Bone marrow (tissue), 2 donors: Measurements from ENCODE around the gene MOB1B.
"Not testable (repeated sequence)": the region's sequence is repeated elsewhere in the genome, so short reads cannot be mapped to it uniquely, and the experiment has no call there.

Source experiments
- DNase-seq, 2 donors: peaks; one replicate each; lab custom pipeline; 2025; lab: John Stamatoyannopoulos, UW

MOB1B gene

GRCh38 chr4:70901984-70902576 is at the start of gene MOB1B:
Gene MOB1B (plus strand): TSS chr4:70902369. CDS start chr4:70902537, 168 bp downstream.
- peak; percentile 69 to 77 for DNase-seq

- no peak for DNase-seq
Observed at GRCh38 chr4:70855464-70855863, 46.7 kb upstream of the MOB1B start.

GRCh38 chr4:70858454-70858853 is 43.7 kb upstream of the MOB1B start:
- no peak for DNase-seq

DNA sequence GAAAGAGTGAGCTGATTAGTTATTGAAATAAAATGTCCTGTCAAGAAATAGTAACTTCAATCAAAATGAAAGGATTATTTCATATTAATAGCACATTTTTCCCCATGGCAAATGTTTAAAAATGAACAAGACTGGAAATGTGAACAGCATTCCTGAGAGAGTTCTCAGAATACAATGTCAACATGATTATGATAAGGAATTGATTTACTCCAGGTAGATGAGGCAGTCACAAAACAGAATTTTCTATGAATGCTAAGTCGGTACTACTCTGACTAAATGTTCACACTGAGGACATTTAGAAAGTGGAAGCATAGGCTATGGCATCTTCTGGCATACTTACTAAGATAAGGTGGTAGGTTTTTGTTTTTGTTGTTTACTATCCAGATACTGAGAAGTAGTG is 43.1 kb upstream of the MOB1B start:
- DNase-seq = no peak

GRCh38 chr4:70863099-70863790 is 38.9 kb upstream of the MOB1B start:
- DNase-seq = no peak

DNA sequence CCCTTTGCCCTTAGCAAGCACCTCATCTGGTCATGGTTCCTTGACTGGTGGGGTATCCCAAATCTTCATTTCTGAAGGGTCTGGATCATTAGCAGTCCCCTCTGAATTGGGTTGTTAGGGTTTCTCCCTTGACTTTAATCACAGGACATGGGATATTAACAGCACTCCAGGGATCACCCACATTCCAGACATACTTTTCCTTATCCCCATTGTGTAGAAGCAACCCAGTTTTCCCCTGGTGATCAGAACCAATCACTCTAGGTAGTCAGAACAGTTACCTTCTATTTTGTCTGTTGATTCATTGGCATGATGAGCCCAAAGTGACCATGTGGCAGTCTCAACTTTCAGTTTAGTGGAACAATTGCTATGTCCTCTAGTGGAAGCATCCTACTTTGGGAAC is 33.4 kb upstream of the MOB1B start:
- DNase-seq = no peak

DNA sequence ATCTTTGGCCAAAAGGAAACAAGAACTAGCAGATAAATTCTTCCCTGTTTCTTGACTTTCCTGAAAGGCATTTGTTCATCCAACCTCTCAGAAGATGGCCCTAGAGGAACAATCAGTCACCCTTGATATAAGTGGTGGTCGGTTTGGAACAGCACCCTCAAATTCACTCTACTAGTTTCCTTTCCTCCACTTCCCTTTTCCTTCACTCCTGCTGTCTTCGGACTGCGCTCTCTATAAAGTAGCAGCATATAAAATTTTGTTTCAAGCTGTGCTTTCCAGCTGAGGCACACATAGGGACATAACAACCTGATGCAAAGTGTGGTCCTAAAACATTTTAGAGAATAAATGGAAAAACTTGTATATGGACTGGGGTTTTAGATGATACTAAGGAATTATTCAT is 29.0 kb upstream of the MOB1B start:
- no peak for DNase-seq

DNA sequence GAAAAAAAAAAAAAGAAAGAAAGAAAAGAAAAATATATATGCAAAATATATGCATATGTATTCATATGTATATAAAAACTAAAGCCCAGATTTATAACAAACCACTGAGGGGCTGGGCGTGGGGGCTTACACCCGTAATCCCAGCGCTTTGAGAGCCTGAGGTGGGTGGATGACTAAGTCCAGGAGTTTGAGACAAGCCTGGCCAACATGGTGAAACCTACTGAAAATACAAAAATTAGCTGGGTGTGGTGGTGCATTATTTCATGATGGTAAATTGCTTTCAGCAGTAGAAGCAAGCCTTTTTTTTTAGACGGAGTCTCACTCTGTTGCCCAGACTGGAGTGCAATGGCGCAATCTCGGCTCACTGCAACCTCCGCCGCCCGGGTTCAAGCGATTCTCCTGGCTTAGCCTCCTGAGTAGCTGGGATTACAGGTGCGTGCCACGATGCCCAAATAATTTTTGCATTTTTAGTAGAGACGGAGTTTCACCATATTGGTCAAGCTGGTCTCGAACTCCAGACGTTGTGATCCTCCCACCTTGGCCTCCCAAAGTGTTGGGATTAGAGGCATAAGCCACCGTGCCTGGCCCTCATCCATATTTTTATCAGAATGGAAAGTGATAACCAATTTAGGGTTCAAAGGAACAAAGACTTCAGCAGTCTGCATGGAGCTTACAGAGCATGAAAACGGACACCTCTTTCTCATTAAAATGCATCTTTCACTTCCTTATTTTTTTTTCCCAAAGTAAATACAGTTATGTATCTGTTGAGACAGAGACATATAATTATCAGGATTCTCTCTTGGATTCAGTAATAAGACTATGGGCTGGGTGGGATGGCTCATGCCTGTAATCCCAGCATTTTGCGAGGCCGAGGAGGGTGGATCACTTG is 27.7 kb upstream of the MOB1B start:
- DNase-seq = no peak

DNA sequence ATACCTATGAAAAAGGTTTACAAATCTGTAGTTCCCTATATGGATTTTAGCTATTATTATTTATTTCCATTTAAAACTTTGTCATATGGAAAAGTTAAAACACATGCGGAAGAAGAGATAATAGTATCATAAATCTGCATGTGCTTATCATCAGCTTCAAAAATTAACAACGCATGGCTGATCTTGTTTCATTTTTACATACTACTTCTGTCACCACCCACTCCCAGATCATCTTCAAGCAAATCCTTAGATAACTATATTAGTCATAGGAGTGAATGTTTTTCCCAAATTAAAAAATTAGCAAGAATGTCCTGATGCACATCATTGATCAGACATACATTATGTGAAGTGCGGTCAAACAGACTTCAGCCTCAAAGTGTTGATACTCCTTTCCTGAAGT is 24.6 kb upstream of the MOB1B start:
- DNase-seq = no peak

GRCh38 chr4:70880739-70881138 is 21.4 kb upstream of the MOB1B start:
- DNase-seq = no peak

DNA sequence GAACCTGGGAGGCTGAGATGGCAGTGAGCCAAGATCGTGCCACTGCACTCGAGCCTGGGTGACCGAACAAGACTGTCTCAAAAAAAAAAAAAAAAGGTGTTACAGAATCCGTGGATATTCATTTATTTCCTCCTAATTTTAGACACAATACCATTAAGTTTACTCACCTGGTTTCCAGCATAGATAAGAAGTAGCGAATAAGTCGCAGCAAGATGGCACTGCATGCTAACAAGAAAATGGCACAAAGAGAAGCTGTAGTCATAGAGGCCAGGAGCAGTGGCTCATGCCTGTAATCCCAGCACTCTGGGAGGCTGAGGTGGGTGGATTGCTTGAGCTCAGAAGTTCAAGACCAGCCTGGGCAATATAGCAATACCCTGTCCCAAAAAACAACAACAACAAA is 17.0 kb upstream of the MOB1B start:
- DNase-seq = no peak

DNA sequence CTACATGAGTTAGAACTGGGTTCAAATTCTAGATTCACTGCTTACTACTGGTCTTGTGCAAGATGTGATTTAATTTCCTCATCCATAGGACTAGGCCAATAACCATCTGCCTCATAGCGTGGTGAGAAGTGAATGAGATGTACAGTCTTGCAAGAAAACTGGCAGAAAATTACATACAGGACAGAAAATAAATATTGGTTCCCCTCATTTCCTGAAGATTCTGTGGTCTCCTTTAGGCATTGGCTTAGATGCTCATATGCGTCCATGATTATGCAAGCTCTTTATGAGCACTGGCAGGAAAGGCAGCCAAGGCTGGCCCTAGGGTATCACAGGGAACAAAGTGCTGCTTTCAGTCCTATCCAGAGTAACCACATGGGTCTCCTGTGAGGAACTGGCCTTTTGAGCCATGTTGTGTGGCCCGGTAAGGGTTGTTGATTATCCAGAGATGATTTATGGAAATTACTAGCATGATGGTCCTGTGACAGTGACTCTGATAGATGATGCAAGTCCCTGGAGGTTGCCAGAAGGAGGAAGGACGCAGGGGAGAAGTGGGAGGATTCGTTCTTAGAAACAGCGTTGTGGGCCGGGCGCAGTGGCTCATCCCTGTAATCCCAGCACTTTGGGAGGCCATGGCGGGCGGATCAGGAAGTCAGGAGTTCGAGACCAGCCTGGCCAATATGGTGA is 9.9 kb upstream of the MOB1B start:
- DNase-seq = peak in 1 of 2 donors; percentile 19

DNA sequence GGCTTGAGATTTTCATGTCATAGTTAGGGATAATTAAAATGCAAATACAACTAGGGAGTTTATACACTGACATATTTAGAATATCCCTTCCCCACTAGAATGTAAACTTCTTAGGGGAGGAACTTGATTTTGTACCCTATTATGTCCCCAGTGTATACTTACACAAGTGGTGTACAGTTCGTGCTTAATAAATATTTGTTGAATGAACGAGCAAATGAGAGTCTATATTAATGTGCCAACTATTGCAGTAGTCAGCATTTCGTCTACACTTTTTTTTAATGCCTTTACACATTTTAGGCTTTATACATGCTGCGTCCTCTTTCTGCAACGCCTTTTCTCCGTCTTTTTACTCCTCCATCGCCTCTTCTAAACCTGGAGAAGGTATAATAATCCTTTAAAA is 8.4 kb upstream of the MOB1B start:
- no peak for DNase-seq

DNA sequence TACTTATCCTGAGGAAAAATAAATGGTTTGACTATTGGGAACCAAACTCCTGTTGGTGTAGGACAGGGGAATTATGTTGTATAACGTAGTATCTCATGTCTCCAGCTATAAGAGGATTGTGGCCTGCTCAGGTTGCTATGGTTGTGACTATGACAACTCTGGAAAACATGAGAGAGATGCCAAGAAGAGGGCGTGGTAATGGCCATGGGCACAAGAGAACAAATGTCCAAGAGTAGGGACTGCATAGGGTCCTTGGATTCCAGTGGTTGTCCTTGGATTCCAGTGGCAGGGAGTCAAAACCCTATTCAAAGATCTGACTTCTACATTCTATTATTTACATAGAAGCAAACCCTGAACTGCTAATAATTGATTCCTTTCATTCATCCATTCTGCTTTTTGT is 6.8 kb upstream of the MOB1B start:
- no peak for DNase-seq

GRCh38 chr4:70895811-70896491 is 6.2 kb upstream of the MOB1B start:
- DNase-seq = no peak

DNA sequence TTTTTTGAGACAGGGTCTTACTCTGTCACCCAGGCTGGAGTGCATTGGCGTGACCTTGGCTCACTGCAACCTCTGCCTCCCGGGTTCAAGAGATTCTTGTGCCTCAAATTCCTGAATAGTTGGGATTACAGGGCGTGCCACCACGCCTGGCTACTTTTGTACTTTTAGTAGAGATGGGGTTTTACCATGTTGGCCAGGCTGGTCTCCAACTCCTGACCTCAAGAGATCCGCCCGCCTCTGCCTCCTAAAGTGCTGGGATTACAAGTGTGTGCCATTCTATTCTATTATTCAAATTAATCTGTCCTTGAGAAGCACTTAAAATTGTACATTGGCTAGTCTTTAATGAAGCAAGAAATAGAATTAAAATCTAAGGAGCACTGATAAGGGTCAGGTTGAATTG is 3.6 kb upstream of the MOB1B start:
- DNase-seq = not testable (repeated sequence)

DNA sequence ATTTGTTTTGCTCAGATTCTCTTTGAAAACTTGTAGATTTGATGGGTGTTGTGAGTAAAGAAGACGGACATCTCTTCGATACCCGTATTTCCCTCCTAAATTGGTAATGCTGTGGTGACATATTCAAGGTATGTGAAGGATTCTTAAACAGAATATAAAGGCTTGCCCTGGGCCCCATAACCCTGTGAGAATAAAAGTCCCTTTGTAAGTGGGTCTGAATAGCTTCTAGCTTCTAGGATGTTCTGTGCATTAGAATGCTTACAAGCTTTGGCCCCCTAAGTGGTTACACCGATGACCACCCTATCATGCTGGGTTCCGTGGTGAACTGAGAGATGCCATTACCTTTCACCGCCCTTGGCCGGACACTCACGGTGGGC is 574 bp upstream of the MOB1B start:
- DNase-seq = no peak

GRCh38 chr4:70902577-70903290 is 565 bp downstream of the MOB1B start:
- peak; percentile 24 to 59 for DNase-seq

DNA sequence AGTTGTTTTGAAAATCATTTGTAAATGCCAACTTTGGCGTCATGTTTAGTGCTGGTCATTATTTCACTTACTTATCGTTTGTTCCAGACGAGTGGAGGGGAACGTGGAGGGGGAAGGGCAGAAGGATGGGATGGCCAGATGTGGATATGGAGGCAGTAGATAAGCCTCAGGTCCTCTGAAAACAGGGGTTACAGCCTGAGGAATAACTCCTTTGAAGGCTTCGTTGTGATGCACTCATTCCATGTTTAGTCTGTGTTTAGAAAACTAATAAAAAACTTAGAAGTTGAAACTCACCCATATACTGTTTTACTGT is 1.1 kb downstream of the MOB1B start:
- no peak for DNase-seq

GRCh38 chr4:70908993-70909556 is 6.9 kb downstream of the MOB1B start:
- DNase-seq = no peak

- DNase-seq = no peak
Observed at GRCh38 chr4:70914000-70914399, 11.8 kb downstream of the MOB1B start.
